22Rv1 (cell line): ENCODE measurements around the gene TTLL3.

Experiments used
- CTCF ChIP-seq: fragments of 450-650 bp; IDR thresholded peaks from 2 replicates; pipeline ENCODE4 v1.5.1; 2017; ENCODE audit warnings: mild to moderate bottlenecking
- ZFX ChIP-seq: fragments of 450-650 bp; IDR thresholded peaks from 2 replicates; pipeline ENCODE4 v1.6.1; 2017; ENCODE audit warnings: antibody characterized with exemption, borderline replicate concordance

DNA sequence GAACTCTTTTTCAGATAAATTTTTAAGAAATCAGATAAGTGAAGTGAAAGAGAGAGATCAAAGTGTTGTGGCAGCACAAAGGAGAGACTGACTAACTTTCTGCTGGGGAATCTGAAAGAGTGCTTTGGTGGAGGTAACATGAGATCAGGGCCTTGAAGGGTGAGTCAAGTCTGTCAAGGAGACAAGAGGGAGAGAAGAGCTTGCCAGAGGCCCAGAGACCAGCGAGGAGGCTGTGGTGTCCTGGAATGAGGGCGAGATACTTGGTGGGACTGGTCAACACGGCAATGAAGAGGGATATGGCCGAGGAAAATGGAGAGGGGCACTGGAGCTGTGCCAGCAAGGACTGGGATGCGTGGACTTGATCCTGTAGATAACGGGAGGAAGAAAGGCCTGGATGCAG is 22.3 kb upstream of the TTLL3 start:
- TF ChIP-seq CTCF (no peak), ZFX (no peak)
